GM23338 (cell line): ENCODE data around the gene PTPRC. TPM values are rescaled to one million over a fixed set of nuclear protein-coding genes. Genes with fewer than 3 reads are reported as not detected.

Experiments used
- ATAC-seq: fragments of 200-7000 bp; cut with Tn5 transposase; 3 replicates; pipeline ENCODE4 v1.9.1; 2020
- DNase-seq: peaks from one replicate; pipeline ENCODE4 v3.0.0-alpha.2; 2015; ENCODE audit warnings: low spot score
- H2AFZ ChIP-seq: fragments of 200-600 bp; sonication (generic); 2 replicates; pipeline ENCODE4 v1.8.0; 2016; ENCODE audit warnings: antibody characterized with exemption, mild to moderate bottlenecking, moderate library complexity
- H3F3A ChIP-seq: fragments of 200-600 bp; sonication (generic); replicated peaks from 2 replicates; pipeline ENCODE4 v1.8.0; 2017; ENCODE audit warnings: antibody characterized with exemption, mixed run types, low read depth
- H3K27ac ChIP-seq: fragments of 200-600 bp; sonication (generic); 2 replicates; pipeline ENCODE4 v1.6.1; 2016; ENCODE audit warnings: low read depth
- H3K27me3 ChIP-seq: fragments of 200-600 bp; sonication (generic); 2 replicates; pipeline ENCODE4 v1.8.0; 2016; ENCODE audit warnings: mild to moderate bottlenecking, mixed run types, moderate library complexity; ENCODE audit not compliant: insufficient read depth
- H3K36me3 ChIP-seq: fragments of 200-600 bp; sonication (generic); 2 replicates; pipeline ENCODE4 v1.8.0; 2016; ENCODE audit warnings: mild to moderate bottlenecking; ENCODE audit not compliant: insufficient read depth
- H3K4me1 ChIP-seq: fragments of 200-600 bp; sonication (generic); 2 replicates; pipeline ENCODE4 v1.8.0; 2016; ENCODE audit warnings: mild to moderate bottlenecking, moderate library complexity; ENCODE audit not compliant: insufficient read depth
- H3K4me2 ChIP-seq: fragments of 200-600 bp; sonication (generic); 2 replicates; pipeline ENCODE4 v1.7.1; 2017; ENCODE audit warnings: mixed run types
- H3K4me3 ChIP-seq: fragments of 200-600 bp; sonication (generic); 2 replicates; pipeline ENCODE4 v1.6.1; 2016; ENCODE audit warnings: mixed run types
- H3K79me2 ChIP-seq: fragments of 200-600 bp; sonication (generic); replicated peaks from 2 replicates; pipeline ENCODE4 v1.8.0; 2017; ENCODE audit warnings: mild to moderate bottlenecking; ENCODE audit not compliant: insufficient read depth
- H3K9me2 ChIP-seq: fragments of 200-600 bp; sonication (generic); 2 replicates; pipeline ENCODE4 v1.8.0; 2017; ENCODE audit not compliant: insufficient read depth
- H4K20me1 ChIP-seq: fragments of 200-600 bp; sonication (generic); replicated peaks from 2 replicates; pipeline ENCODE4 v1.8.0; 2017; ENCODE audit warnings: mild to moderate bottlenecking; ENCODE audit not compliant: insufficient read depth
- H3K27ac Mint-ChIP-seq: 2 replicates; pipeline ENCODE4 v1.8.0; 2020; ENCODE audit warnings: inconsistent platforms, mild to moderate bottlenecking, moderate library complexity, mixed read lengths
- H3K27me3 Mint-ChIP-seq: 3 replicates; pipeline ENCODE4 v1.8.0; 2022; ENCODE audit warnings: low read depth, mild to moderate bottlenecking, moderate library complexity, mixed read lengths, inconsistent platforms; ENCODE audit not compliant: insufficient read depth, poor library complexity
- H3K36me3 Mint-ChIP-seq: 3 replicates; pipeline ENCODE4 v1.8.0; 2021; ENCODE audit warnings: low read depth, mild to moderate bottlenecking, inconsistent platforms, moderate library complexity, mixed read lengths
- H3K4me1 Mint-ChIP-seq: 3 replicates; pipeline ENCODE4 v1.8.0; 2020; ENCODE audit warnings: mild to moderate bottlenecking, inconsistent platforms, mixed read lengths
- H3K4me3 Mint-ChIP-seq: 3 replicates; pipeline ENCODE4 v1.8.0; 2021; ENCODE audit warnings: moderate library complexity, mild to moderate bottlenecking, inconsistent platforms, mixed read lengths
- H3K9me3 Mint-ChIP-seq: 3 replicates; pipeline ENCODE4 v1.8.0; 2020; ENCODE audit warnings: moderate library complexity, mild to moderate bottlenecking, inconsistent platforms, mixed read lengths
- CREB1 ChIP-seq: fragments of 250-450 bp; sonication (Bioruptor Pico); IDR thresholded peaks from 2 replicates; pipeline ENCODE4 v1.5.0; 2020; ENCODE audit warnings: low read depth, mild to moderate bottlenecking, moderate library complexity
- EZH2 ChIP-seq: fragments of 200-600 bp; sonication (generic); IDR thresholded peaks from one replicate; pipeline ENCODE4 v1.8.0; 2017; ENCODE audit warnings: antibody characterized with exemption, mild to moderate bottlenecking, low read depth; ENCODE audit not compliant: unreplicated experiment
- EZH2phosphoT487 ChIP-seq: fragments of 200-600 bp; sonication (generic); IDR thresholded peaks from one replicate; pipeline ENCODE4 v1.8.1; 2018; ENCODE audit warnings: antibody characterized with exemption; ENCODE audit not compliant: unreplicated experiment
- JUNB ChIP-seq: IDR thresholded peaks from one replicate; pipeline ENCODE4 v1.6.1; 2016; ENCODE audit warnings: antibody characterized with exemption; ENCODE audit not compliant: unreplicated experiment
- NANOG ChIP-seq: IDR thresholded peaks from 2 replicates; pipeline ENCODE4 v1.6.1; 2016; ENCODE audit warnings: antibody characterized with exemption, borderline replicate concordance
- POLR2AphosphoS5 ChIP-seq: IDR thresholded peaks from 2 replicates; pipeline ENCODE4 v1.6.1; 2016; ENCODE audit warnings: antibody characterized with exemption, low read depth
- STAT1 ChIP-seq: IDR thresholded peaks from one replicate; pipeline ENCODE4 v1.6.1; 2016; ENCODE audit warnings: antibody characterized with exemption; ENCODE audit not compliant: unreplicated experiment
- ZNF114 ChIP-seq: fragments of 250-450 bp; sonication (Bioruptor Pico); IDR thresholded peaks from 2 replicates; pipeline ENCODE4 v1.5.0; 2020; ENCODE audit warnings: mild to moderate bottlenecking, moderate library complexity
- ZNF331 ChIP-seq: fragments of 250-450 bp; sonication (Bioruptor Pico); IDR thresholded peaks from 2 replicates; pipeline ENCODE4 v1.5.0; 2020; ENCODE audit warnings: low read depth, mild to moderate bottlenecking, moderate library complexity
- polyA plus RNA-seq: library from polyadenylated mRNA; unstranded; fragments of >200 nt; fragmentation: Nextera tagmentation; extraction: Ambion mirVana; gene quantifications from 2 replicates; pipeline ENCODE4 v1.2.1, GENCODE V29; 2016
- total RNA-seq: library from RNA; depleted of rRNA; stranded (reverse); fragments of >200 nt; shearing (Covaris generic); gene quantifications from 2 replicates; pipeline ENCODE4 v1.2.3, GENCODE V29; 2014
- TF ChIP-seq, protein P1 (sequence below): IDR thresholded peaks from 2 replicates; pipeline ENCODE4 v1.6.1; 2016; ENCODE audit warnings: antibody characterized with exemption
- TF ChIP-seq, protein P2 (sequence below): IDR thresholded peaks from one replicate; pipeline ENCODE4 v1.6.1; 2018; ENCODE audit warnings: antibody characterized with exemption; ENCODE audit not compliant: unreplicated experiment
- TF ChIP-seq, protein P3 (sequence below): fragments of 250-450 bp; sonication (Bioruptor Pico); IDR thresholded peaks from 2 replicates; pipeline ENCODE4 v1.5.0; 2020; ENCODE audit warnings: mild to moderate bottlenecking, moderate library complexity
- TF ChIP-seq, protein P4 (sequence below), 2 experiments: fragments of 200-600 bp in 1 of 2; sonication (generic) in 1 of 2; conservative IDR thresholded peaks; 2 replicates each; pipeline versions ENCODE4 v1.5.1 to v1.6.1; 2016 to 2017; ENCODE audit warnings: antibody characterized with exemption in 2 of 2, low read depth in 2 of 2, mild to moderate bottlenecking in 2 of 2, moderate library complexity in 1 of 2

The PTPRC gene
- total and polyA plus RNA-seq, 2 experiments from 2014 or later, result 0.10 to 0.52 TPM

DNA sequence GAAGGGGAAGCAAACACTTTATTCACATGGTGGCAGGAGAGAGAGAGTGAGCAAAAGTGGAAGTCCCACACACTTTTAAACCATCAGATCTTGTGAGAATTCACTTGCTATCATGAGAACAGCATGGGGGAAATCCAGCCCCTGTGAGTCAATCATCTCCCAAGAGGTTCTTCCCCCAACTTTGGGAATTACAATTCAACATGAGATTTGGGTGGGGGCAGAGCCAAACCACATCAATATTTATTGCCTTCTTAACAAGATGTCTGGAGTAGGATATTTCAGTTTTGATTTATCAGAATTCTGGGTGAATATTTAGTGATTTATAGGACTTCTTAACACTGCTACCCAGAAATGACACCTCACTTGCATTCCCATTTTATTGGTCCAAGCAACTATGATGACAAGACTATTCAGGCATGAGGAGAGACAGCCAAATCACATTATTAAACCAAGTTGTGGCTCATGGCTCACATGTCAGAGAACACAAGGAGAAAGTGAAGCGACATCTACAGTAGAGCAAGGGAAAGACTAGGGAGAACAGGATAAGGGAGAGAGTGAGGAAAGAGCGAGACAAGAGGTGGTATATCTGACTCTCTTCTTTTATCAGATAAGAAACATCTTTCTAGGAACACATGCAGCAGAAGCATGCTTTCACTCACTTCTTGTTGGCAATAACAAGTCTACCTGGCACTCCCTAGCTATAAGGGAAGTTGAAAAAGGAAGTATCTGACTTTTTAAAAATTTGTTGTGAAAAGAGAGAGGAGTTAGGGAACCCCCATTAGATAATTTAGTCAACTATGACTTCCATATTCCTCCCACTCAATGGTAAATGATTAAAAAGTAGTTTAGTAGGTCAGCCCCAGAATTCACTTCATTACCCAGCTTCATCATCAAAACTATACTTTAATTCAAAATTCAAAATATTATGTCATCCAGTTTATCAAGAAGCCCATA is 36.6 kb upstream of the PTPRC start:
- no peak overlapping the region for H3K27ac Mint-ChIP-seq

More for the DNA sequence above, 36.6 kb upstream of the PTPRC start:
- H3K27me3 ChIP-seq, result no peaks in the 10 kb centered on the region
- peaks cover 16% of the 10 kb centered on the region for H3K4me1 ChIP-seq
- Mint-ChIP-seq H3K4me1 (peaks cover 26% of the 10 kb centered on the region), H3K9me3 (peaks cover 11% of the 10 kb centered on the region; the same call in 2 of the 3 replicates), H3K4me3 (no peak overlapping the region), H3K27me3 (peaks cover 2% of the 10 kb centered on the region), H3K36me3 (peaks cover 14% of the 10 kb centered on the region; the same call in 2 of the 3 replicates)
- peaks cover 29% of the 10 kb centered on the region for H3K9me2 ChIP-seq
- no peaks in the 10 kb centered on the region for H4K20me1 ChIP-seq
- no peaks in the 10 kb centered on the region for H3K79me2 ChIP-seq
- no peak for ATAC-seq
- H3K4me2 ChIP-seq, result no peak overlapping the region
- no peak for TF ChIP-seq EZH2phosphoT487
- TF ChIP-seq ZNF114 (CRISPR knock-in tag), result no peak
- TF ChIP-seq, protein P1, sequence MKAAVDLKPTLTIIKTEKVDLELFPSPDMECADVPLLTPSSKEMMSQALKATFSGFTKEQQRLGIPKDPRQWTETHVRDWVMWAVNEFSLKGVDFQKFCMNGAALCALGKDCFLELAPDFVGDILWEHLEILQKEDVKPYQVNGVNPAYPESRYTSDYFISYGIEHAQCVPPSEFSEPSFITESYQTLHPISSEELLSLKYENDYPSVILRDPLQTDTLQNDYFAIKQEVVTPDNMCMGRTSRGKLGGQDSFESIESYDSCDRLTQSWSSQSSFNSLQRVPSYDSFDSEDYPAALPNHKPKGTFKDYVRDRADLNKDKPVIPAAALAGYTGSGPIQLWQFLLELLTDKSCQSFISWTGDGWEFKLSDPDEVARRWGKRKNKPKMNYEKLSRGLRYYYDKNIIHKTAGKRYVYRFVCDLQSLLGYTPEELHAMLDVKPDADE, result no peak
- no peak for TF ChIP-seq ZNF331 (CRISPR knock-in tag)
- TF ChIP-seq, protein P2, sequence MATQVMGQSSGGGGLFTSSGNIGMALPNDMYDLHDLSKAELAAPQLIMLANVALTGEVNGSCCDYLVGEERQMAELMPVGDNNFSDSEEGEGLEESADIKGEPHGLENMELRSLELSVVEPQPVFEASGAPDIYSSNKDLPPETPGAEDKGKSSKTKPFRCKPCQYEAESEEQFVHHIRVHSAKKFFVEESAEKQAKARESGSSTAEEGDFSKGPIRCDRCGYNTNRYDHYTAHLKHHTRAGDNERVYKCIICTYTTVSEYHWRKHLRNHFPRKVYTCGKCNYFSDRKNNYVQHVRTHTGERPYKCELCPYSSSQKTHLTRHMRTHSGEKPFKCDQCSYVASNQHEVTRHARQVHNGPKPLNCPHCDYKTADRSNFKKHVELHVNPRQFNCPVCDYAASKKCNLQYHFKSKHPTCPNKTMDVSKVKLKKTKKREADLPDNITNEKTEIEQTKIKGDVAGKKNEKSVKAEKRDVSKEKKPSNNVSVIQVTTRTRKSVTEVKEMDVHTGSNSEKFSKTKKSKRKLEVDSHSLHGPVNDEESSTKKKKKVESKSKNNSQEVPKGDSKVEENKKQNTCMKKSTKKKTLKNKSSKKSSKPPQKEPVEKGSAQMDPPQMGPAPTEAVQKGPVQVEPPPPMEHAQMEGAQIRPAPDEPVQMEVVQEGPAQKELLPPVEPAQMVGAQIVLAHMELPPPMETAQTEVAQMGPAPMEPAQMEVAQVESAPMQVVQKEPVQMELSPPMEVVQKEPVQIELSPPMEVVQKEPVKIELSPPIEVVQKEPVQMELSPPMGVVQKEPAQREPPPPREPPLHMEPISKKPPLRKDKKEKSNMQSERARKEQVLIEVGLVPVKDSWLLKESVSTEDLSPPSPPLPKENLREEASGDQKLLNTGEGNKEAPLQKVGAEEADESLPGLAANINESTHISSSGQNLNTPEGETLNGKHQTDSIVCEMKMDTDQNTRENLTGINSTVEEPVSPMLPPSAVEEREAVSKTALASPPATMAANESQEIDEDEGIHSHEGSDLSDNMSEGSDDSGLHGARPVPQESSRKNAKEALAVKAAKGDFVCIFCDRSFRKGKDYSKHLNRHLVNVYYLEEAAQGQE, result no peak
- no peak for TF ChIP-seq STAT1
- TF ChIP-seq, protein P3, sequence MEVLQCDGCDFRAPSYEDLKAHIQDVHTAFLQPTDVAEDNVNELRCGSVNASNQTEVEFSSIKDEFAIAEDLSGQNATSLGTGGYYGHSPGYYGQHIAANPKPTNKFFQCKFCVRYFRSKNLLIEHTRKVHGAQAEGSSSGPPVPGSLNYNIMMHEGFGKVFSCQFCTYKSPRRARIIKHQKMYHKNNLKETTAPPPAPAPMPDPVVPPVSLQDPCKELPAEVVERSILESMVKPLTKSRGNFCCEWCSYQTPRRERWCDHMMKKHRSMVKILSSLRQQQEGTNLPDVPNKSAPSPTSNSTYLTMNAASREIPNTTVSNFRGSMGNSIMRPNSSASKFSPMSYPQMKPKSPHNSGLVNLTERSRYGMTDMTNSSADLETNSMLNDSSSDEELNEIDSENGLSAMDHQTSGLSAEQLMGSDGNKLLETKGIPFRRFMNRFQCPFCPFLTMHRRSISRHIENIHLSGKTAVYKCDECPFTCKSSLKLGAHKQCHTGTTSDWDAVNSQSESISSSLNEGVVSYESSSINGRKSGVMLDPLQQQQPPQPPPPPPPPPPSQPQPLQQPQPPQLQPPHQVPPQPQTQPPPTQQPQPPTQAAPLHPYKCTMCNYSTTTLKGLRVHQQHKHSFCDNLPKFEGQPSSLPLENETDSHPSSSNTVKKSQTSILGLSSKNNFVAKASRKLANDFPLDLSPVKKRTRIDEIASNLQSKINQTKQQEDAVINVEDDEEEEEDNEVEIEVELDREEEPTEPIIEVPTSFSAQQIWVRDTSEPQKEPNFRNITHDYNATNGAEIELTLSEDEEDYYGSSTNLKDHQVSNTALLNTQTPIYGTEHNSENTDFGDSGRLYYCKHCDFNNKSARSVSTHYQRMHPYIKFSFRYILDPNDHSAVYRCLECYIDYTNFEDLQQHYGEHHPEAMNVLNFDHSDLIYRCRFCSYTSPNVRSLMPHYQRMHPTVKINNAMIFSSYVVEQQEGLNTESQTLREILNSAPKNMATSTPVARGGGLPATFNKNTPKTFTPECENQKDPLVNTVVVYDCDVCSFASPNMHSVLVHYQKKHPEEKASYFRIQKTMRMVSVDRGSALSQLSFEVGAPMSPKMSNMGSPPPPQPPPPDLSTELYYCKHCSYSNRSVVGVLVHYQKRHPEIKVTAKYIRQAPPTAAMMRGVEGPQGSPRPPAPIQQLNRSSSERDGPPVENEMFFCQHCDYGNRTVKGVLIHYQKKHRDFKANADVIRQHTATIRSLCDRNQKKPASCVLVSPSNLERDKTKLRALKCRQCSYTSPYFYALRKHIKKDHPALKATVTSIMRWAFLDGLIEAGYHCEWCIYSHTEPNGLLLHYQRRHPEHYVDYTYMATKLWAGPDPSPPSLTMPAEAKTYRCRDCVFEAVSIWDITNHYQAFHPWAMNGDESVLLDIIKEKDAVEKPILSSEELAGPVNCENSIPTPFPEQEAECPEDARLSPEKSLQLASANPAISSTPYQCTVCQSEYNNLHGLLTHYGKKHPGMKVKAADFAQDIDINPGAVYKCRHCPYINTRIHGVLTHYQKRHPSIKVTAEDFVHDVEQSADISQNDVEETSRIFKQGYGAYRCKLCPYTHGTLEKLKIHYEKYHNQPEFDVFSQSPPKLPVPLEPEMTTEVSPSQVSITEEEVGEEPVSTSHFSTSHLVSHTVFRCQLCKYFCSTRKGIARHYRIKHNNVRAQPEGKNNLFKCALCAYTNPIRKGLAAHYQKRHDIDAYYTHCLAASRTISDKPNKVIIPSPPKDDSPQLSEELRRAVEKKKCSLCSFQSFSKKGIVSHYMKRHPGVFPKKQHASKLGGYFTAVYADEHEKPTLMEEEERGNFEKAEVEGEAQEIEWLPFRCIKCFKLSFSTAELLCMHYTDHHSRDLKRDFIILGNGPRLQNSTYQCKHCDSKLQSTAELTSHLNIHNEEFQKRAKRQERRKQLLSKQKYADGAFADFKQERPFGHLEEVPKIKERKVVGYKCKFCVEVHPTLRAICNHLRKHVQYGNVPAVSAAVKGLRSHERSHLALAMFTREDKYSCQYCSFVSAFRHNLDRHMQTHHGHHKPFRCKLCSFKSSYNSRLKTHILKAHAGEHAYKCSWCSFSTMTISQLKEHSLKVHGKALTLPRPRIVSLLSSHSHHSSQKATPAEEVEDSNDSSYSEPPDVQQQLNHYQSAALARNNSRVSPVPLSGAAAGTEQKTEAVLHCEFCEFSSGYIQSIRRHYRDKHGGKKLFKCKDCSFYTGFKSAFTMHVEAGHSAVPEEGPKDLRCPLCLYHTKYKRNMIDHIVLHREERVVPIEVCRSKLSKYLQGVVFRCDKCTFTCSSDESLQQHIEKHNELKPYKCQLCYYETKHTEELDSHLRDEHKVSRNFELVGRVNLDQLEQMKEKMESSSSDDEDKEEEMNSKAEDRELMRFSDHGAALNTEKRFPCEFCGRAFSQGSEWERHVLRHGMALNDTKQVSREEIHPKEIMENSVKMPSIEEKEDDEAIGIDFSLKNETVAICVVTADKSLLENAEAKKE (CRISPR knock-in tag), result no peak
- no peak for TF ChIP-seq EZH2
- TF ChIP-seq, protein P4, sequence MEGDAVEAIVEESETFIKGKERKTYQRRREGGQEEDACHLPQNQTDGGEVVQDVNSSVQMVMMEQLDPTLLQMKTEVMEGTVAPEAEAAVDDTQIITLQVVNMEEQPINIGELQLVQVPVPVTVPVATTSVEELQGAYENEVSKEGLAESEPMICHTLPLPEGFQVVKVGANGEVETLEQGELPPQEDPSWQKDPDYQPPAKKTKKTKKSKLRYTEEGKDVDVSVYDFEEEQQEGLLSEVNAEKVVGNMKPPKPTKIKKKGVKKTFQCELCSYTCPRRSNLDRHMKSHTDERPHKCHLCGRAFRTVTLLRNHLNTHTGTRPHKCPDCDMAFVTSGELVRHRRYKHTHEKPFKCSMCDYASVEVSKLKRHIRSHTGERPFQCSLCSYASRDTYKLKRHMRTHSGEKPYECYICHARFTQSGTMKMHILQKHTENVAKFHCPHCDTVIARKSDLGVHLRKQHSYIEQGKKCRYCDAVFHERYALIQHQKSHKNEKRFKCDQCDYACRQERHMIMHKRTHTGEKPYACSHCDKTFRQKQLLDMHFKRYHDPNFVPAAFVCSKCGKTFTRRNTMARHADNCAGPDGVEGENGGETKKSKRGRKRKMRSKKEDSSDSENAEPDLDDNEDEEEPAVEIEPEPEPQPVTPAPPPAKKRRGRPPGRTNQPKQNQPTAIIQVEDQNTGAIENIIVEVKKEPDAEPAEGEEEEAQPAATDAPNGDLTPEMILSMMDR (conservative IDR thresholded peaks at IDR 0.05; ENCODE audit: low read depth in 2 of 2), result no peak
- no peak for TF ChIP-seq JUNB
- no peak for TF ChIP-seq POLR2AphosphoS5
- no peak for TF ChIP-seq NANOG
- TF ChIP-seq CREB1 (CRISPR knock-in tag), result no peak
- no peaks in the 10 kb centered on the region for H3K36me3 ChIP-seq
- H3K4me3 ChIP-seq, result no peak overlapping the region
- DNase-seq, result no peak
- H3F3A ChIP-seq, result no peaks in the 10 kb centered on the region
- H3K27ac ChIP-seq, result no peak overlapping the region
- no peak overlapping the region for H2AFZ ChIP-seq
